HL-60/S4 (cell line): ENCODE results near the gene MTHFR.

Experiments used
- in situ Hi-C: fragments of 300-500 bp; cut with MboI; formaldehyde crosslinking; loops from 2 replicates; pipeline ENCODE4 v1.14.3; 2022; ENCODE audit warnings: low sequenced_read_pairs

Gene MTHFR

DNA sequence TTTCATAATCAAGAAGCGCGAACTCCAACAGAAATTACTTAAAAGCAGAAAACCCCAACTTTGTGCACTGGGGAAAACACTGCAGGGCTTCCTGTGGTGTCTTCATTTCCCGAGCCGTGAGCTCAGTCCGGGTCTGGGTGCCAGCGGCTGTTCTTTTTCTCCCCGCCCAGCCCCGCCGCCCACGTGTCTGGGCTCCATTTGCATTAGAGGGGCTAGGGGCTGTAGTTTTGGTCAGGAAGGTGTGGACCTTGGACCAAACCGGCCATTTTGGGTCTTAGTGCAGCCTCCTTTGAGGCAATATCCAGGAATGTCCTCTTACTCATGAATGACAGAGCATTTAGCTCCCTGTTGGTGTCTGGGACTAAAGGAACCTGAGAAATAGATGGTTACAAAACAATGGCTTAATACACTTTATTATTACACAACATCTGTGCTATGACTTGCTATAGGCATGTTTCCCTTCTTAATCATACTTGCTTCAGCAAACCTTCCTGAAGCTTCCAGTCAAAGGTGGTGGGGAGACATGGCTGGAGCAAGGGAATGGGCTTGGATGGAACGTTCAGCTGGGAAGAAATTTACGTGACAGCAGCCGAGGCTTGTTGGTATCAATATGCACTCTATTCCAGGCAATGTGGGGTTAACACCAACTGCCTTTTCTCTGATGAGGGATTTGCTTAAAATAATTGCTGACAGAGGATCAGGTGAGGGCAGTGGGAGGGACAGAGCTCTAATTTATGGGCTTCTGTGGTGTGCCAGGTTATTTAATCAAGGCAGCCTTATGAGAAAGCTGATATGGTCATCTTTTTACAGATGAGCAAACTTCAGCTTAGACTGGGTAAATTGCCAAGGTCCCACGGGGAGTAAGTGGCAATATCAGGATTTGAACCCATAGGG lies 68.8 kb downstream of the MTHFR start:
- in situ Hi-C loops: no loop called here

DNA sequence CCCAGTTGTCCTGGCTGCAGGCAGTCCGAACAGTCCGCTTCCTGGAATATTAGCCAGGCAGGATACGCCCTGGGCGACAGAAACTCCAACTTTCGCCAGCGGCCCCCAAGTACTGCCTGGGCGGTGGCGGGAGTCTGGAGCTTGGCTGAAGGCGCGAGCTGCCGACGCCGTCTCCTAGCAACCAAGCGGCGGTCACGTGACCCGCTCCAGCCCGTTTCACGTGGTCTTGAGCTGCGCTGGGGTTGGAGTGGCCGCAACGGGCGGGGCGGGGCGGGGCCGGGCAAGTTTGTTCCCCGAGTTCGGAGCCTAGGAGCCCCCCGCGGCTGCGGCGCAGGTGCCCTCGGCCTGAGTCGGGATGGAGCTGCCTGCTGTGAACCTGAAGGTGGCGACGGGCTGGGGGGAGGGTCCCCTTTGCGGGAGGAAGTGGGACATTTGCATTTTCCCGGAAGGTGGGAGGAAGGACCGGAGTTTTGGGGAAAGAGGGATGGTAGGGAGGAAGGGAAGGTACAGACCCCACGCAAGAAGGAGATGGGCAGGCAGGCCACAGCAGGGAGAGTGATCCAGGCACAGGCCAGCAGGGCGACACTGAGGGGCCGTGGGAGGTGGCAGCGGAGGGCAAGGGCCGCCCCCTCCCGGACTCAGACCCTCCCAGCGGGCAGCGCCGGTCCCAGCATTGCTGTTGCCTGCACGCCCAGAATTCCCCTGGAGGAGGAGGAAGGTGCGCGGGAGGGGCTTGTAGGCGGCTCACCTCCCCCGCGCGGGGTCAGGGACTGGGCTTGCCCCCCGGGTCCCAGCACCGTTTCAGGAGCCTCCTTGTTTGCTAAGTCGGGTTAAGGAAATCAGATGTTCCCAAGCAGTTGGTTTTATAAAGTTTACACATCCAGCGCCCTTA lies 69.7 kb downstream of the MTHFR start, which contains the start of gene AGTRAP:
Gene AGTRAP (plus strand): TSS at position 283 of the 892 bp plus-strand sequence. CDS start 73 bp downstream, at position 356.
- in situ Hi-C loops: no loop called here
